ENCODE results near the gene UMODL1. TPM values are rescaled to one million over a fixed set of nuclear protein-coding genes. Genes with fewer than 3 reads are reported as not detected.

The UMODL1 gene
- total and polyA plus RNA-seq, 8 donors, result under 0.01 TPM; not detected in 7

DNA sequence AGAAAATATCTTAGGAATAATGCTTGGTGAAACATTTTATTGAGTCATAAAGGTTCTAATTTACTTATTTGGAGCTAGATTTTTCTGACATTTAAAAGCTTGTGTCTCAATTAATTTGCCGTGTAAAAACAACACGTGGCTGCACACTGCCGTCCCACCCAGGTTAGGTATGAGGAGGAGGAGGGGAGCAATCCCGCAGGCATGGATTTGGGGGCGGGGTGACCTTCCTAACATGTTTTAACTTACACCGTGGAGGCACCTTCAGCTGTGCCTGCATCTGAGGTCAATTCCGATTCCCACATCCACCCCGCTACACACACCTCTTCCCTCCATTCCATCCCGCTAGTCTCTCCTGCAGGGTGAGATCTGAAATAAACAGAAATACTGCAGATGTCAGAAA, 28.5 kb upstream of the UMODL1 start:
- no peak for TF ChIP-seq POLR2A (IDR thresholded peaks at IDR 0.05)
- TF ChIP-seq POLR2AphosphoS5 (IDR thresholded peaks at IDR 0.05), result no peak
- TF ChIP-seq, protein P1, sequence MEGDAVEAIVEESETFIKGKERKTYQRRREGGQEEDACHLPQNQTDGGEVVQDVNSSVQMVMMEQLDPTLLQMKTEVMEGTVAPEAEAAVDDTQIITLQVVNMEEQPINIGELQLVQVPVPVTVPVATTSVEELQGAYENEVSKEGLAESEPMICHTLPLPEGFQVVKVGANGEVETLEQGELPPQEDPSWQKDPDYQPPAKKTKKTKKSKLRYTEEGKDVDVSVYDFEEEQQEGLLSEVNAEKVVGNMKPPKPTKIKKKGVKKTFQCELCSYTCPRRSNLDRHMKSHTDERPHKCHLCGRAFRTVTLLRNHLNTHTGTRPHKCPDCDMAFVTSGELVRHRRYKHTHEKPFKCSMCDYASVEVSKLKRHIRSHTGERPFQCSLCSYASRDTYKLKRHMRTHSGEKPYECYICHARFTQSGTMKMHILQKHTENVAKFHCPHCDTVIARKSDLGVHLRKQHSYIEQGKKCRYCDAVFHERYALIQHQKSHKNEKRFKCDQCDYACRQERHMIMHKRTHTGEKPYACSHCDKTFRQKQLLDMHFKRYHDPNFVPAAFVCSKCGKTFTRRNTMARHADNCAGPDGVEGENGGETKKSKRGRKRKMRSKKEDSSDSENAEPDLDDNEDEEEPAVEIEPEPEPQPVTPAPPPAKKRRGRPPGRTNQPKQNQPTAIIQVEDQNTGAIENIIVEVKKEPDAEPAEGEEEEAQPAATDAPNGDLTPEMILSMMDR (IDR thresholded peaks at IDR 0.05), result no peak
- no peak for TF ChIP-seq EP300 (IDR thresholded peaks at IDR 0.05)
- Histone ChIP-seq H3K9me3 (no peaks in the 10 kb centered on the region), H3K4me3 (no peak overlapping the region), H3K27me3 (no peaks in the 10 kb centered on the region), H3K27ac (no peak overlapping the region), H3K4me1 (peaks cover 6 to 10% (median 7%) of the 10 kb centered on the region in 4 donors), H3K36me3 (no peaks in the 10 kb centered on the region)
- WGBS, 5 donors, result 58 to 75% (median 66%) methylated on average over 9 of the region's 9 CpGs
- DNase-seq, result peak in 1 of 2 donors; percentile 37
- intact Hi-C loops (cut with DNase I; ENCODE audit: low total_unique reads), result no loop called here

DNA sequence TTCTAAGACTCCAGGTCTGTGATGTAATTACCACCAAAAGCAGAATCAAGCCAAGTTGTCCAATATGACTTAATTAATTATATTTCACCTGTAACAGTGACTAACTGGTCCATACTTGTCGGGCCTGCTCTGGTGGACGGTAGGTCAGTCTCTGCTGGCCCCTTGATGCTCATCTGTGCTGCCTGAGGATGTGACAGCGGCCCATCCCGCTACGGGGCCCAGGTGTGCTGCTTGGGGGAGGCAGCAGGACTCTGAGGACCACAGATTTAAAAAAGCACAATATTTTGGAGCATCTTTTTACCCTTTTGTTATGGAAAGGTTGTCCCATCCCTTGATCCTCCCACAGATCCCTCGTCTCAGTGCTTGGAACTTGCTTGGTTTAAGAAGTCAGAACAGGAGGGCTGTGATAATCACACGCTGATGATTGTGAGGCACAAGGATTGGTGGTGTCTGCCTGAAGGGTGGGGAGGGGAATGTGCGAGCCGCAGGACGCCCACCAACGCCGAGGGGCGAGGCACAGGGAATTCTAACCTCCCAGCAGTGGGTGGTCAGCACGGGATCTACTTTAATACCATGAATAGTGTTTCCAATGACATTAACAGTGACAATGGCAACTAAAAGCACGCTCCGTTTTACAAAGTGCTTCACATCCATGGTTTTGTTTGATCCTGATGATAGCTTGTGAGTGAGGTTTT, 27.8 kb upstream of the UMODL1 start:
- Histone ChIP-seq H3K27me3 (no peaks in the 10 kb centered on the region), H3K4me3 (no peak overlapping the region), H3K9me3 (no peaks in the 10 kb centered on the region), H3K4me1 (peaks cover 6 to 11% (median 8%) of the 10 kb centered on the region in 4 donors), H3K27ac (no peak overlapping the region), H3K36me3 (no peaks in the 10 kb centered on the region)
- no peak for DNase-seq
- intact Hi-C loops (cut with DNase I; ENCODE audit: low total_unique reads), result no loop called here
- TF ChIP-seq EP300 (IDR thresholded peaks at IDR 0.05), result no peak
- TF ChIP-seq POLR2A (IDR thresholded peaks at IDR 0.05), result no peak
- TF ChIP-seq POLR2AphosphoS5 (IDR thresholded peaks at IDR 0.05), result no peak
- TF ChIP-seq, protein P1 (IDR thresholded peaks at IDR 0.05), result no peak
- 84 to 91% (median 86%) methylated on average over 16 of the region's 16 CpGs for WGBS, 5 donors

DNA sequence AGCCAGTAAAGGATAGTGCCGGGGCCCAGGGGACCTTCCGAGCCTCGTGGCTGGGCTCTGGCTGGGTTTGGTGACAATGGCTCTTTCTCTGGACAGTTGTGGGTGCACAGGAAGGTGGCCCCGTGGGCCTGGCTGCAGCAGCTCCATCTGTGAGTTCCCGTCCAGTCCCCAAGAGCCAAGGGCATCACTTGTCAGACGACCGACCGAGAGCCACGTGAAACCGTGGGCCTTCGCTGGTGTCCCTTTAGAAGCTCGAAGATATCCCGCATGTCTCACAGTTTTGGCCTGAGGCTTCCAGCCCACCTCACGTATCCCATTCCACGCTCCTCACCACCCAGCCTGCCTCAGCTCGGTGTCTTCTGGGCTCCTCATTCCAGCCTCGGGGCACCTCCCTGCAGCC, 27.2 kb upstream of the UMODL1 start:
- no peaks in the 10 kb centered on the region for H3K27me3 ChIP-seq

DNA sequence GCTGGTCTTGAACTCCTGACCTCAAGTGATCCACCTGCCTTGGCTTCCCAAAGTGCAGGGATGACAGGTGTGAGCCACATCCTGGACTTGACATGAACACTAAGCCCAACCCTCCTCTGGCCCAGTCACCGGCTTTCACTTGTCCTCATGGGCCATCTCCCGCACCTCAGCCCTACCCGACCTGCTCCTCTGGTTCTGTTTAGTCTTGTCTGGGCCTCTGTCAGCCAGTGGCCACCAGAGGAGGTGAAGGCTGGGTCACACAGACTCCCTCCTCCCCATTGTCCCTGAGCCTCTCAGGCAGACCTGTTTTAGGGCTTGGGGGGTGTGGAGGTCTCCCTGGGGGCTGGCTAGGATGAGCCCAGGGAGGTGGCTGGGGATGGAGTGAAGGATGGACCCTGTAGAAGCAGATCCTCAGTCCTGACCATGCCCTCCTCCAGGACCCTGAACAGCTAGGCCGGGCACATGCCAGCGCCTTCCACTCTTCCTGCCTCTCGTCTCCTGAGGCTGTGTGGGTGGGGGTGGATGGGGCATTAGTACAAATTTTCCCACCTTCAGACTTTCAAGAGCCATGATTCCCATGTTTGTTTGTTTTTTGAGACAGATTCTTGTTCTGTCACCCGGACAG, 26.1 kb upstream of the UMODL1 start:
- intact Hi-C loops (cut with DNase I; ENCODE audit: low total_unique reads), result no loop called here
- no peak for TF ChIP-seq POLR2A (IDR thresholded peaks at IDR 0.05)
- TF ChIP-seq, protein P1 (IDR thresholded peaks at IDR 0.05), result no peak
- TF ChIP-seq EP300 (IDR thresholded peaks at IDR 0.05), result no peak
- no peak for TF ChIP-seq POLR2AphosphoS5 (IDR thresholded peaks at IDR 0.05)
- no peaks in the 10 kb centered on the region for H3K27me3 ChIP-seq
- no peaks in the 10 kb centered on the region for H3K36me3 ChIP-seq
- peaks cover under 1 to 8% (median 1%) of the 10 kb centered on the region in 4 donors for H3K4me1 ChIP-seq
- H3K9me3 ChIP-seq, result no peaks in the 10 kb centered on the region
- DNase-seq, result no peak
- no peak overlapping the region for H3K4me3 ChIP-seq
- no peak overlapping the region for H3K27ac ChIP-seq
- 90 to 95% (median 95%) methylated on average over 7 of the region's 7 CpGs for WGBS, 5 donors

More for the DNA sequence above, 27.2 kb upstream of the UMODL1 start:
- H3K27ac ChIP-seq, result no peak overlapping the region
- WGBS, 5 donors, result 90 to 93% (median 92%) methylated on average over 16 to 17 of the region's 17 CpGs
- H3K9me3 ChIP-seq, result no peaks in the 10 kb centered on the region
- intact Hi-C loops (cut with DNase I; ENCODE audit: low total_unique reads), result no loop called here
- H3K4me1 ChIP-seq, result peaks cover 6 to 12% (median 8%) of the 10 kb centered on the region in 4 donors
- H3K36me3 ChIP-seq, result no peaks in the 10 kb centered on the region
- no peak overlapping the region for H3K4me3 ChIP-seq
- DNase-seq, result no peak
- no peak for TF ChIP-seq EP300 (IDR thresholded peaks at IDR 0.05)
- TF ChIP-seq POLR2AphosphoS5 (IDR thresholded peaks at IDR 0.05), result no peak
- TF ChIP-seq POLR2A (IDR thresholded peaks at IDR 0.05), result no peak
- TF ChIP-seq, protein P1 (IDR thresholded peaks at IDR 0.05), result no peak

Measured in stomach (tissue), 9 donors.